ENCODE measurements around the gene PLA1A.

GRCh38 chr3:119613201-119613600, 15.5 kb downstream of the PLA1A start:
- TF ChIP-seq PRDM1 (tag by site-specific recombination; IDR thresholded peaks at IDR 0.05) = no peak
- no peak for TF ChIP-seq CTCF (tag by site-specific recombination; IDR thresholded peaks at IDR 0.05)
- TF ChIP-seq ZBTB26 (tag by site-specific recombination; optimal IDR thresholded peaks at IDR 0.05) = no peak
- TF ChIP-seq ZNF24 (tag by site-specific recombination; IDR thresholded peaks at IDR 0.05) = no peak
- TF ChIP-seq PRDM4 (tag by site-specific recombination; IDR thresholded peaks at IDR 0.05) = no peak
- no peak for TF ChIP-seq ZNF23 (tag by site-specific recombination; IDR thresholded peaks at IDR 0.05; ENCODE audit: borderline replicate concordance)
- TF ChIP-seq ZNF654 (tag by site-specific recombination; IDR thresholded peaks at IDR 0.05; ENCODE audit: low read depth) = no peak
- TF ChIP-seq REST (tag by site-specific recombination; IDR thresholded peaks at IDR 0.05) = no peak
- no peak for TF ChIP-seq TRIM28 (IDR thresholded peaks at IDR 0.05; ENCODE audit: borderline replicate concordance, low read length)
- no peak for TF ChIP-seq ZNF549 (tag by site-specific recombination; IDR thresholded peaks at IDR 0.05)
